ENCODE data around the gene KPNA2.
"Not testable (repeated sequence)": the region's sequence is repeated elsewhere in the genome, so short reads cannot be mapped to it uniquely, and the experiment has no call there.

The KPNA2 gene

DNA sequence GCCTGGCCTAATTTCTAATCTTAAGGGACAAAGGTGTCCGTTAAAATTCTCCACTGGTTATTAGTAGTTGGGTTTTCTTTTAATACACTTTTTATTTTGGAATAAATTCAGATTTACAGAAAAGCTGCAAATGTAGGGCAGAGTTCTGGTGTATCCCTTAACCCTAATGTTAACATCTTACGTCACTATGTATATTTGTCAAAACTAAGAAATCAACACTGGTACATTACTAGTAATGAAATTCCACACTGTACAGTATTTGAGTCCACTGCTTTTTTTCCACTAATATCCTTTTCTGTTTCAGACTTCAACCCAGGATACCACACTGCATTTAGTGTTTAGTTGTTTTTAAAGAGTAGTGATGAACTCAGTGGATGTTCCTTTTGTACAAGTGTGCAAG lies 18.7 kb upstream of the KPNA2 start:
- H3K9me3 ChIP-seq (ENCODE audit: low read length): no peaks in the 10 kb centered on the region; the same call in 1 of the 2 replicates
- no peak overlapping the region for H3K4me3 ChIP-seq (ENCODE audit: low read depth, low read length, poor library complexity, severe bottlenecking)
- H2AFZ ChIP-seq (ENCODE audit: low read length): no peak overlapping the region
- H4K20me1 ChIP-seq (ENCODE audit: insufficient read depth, low read length): no peaks in the 10 kb centered on the region
- TF ChIP-seq EZH2 (IDR thresholded peaks at IDR 0.05; ENCODE audit: borderline replicate concordance, low read length): no peak
- TF ChIP-seq, protein P1, sequence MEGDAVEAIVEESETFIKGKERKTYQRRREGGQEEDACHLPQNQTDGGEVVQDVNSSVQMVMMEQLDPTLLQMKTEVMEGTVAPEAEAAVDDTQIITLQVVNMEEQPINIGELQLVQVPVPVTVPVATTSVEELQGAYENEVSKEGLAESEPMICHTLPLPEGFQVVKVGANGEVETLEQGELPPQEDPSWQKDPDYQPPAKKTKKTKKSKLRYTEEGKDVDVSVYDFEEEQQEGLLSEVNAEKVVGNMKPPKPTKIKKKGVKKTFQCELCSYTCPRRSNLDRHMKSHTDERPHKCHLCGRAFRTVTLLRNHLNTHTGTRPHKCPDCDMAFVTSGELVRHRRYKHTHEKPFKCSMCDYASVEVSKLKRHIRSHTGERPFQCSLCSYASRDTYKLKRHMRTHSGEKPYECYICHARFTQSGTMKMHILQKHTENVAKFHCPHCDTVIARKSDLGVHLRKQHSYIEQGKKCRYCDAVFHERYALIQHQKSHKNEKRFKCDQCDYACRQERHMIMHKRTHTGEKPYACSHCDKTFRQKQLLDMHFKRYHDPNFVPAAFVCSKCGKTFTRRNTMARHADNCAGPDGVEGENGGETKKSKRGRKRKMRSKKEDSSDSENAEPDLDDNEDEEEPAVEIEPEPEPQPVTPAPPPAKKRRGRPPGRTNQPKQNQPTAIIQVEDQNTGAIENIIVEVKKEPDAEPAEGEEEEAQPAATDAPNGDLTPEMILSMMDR (IDR thresholded peaks at IDR 0.05; ENCODE audit: low read length): no peak
- peaks cover 23% of the 10 kb centered on the region for H3K4me1 ChIP-seq (ENCODE audit: insufficient read depth, low read length, severe bottlenecking)
- no peaks in the 10 kb centered on the region for H3K79me2 ChIP-seq (ENCODE audit: insufficient read depth, low read length)
- H3K9me2 ChIP-seq (ENCODE audit: low read depth, low read length): no peaks in the 10 kb centered on the region
- H3F3A ChIP-seq (ENCODE audit: insufficient read depth, low read length): no peaks in the 10 kb centered on the region
- no peak overlapping the region for H3K4me2 ChIP-seq (ENCODE audit: low read length)
- no peaks in the 10 kb centered on the region for H3K36me3 ChIP-seq (ENCODE audit: insufficient read depth, low read length)
- no peak overlapping the region for H3K27ac ChIP-seq (ENCODE audit: low read depth, low read length, poor library complexity, severe bottlenecking)
- H3K27me3 ChIP-seq (ENCODE audit: insufficient read depth, low read length): 0 out of 2 replicates have a peak, but pooled peaks cover 3% of the 10 kb centered on the region
- no peak overlapping the region for H3K9ac ChIP-seq (ENCODE audit: low read length)

DNA sequence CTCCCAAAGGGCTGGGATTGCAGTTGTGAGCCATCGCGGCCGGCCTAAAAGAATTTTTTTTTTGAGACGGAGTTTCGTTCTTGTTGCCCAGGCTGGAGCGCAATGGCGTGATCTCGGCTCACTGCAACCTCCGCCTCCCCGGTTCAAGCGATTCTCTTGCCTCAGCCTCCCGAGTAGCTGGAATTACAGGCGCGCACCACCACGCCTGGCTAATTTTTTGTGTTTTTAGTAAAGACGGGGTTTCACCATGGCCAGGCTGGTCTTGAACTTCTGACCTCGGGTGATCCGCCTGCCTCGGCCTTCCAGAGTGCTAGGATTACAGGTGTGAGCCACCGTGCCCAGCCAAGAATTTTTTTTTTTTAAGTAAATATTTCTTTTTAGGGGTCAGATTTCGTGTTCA lies 17.0 kb upstream of the KPNA2 start:
- not testable (repeated sequence) for H3K9ac ChIP-seq (ENCODE audit: low read length); H3K27me3 ChIP-seq (ENCODE audit: insufficient read depth, low read length); H3F3A ChIP-seq (ENCODE audit: insufficient read depth, low read length); H3K9me3 ChIP-seq (ENCODE audit: low read length); H3K4me2 ChIP-seq (ENCODE audit: low read length); H3K79me2 ChIP-seq (ENCODE audit: insufficient read depth, low read length); H3K36me3 ChIP-seq (ENCODE audit: insufficient read depth, low read length); H4K20me1 ChIP-seq (ENCODE audit: insufficient read depth, low read length); H3K27ac ChIP-seq (ENCODE audit: low read depth, low read length, poor library complexity, severe bottlenecking); H3K4me3 ChIP-seq (ENCODE audit: low read depth, low read length, poor library complexity, severe bottlenecking); H3K9me2 ChIP-seq (ENCODE audit: low read depth, low read length); H2AFZ ChIP-seq (ENCODE audit: low read length)
- H3K4me1 ChIP-seq (ENCODE audit: insufficient read depth, low read length, severe bottlenecking): peaks cover 23% of the 10 kb centered on the region

DNA sequence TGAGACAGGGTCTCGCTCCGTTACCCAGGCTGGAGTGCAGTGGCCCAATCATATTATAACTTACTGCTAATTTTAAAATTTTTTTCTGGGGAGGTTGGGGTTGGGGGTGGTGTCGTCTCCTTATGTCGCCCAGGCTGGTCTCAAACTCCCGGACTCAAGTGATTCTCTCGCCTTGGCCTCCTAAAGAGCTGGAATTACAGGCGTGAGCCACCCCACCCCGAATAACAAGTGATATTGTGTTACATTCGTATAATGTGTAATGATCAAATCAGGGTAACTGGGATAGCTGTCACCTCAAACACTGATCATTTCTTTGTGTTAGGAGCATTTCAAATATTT lies 16.2 kb upstream of the KPNA2 start:
- Histone ChIP-seq H2AFZ (ENCODE audit: low read length) (no peak overlapping the region), H3K9me2 (ENCODE audit: low read depth, low read length) (no peaks in the 10 kb centered on the region), H3F3A (ENCODE audit: insufficient read depth, low read length) (no peaks in the 10 kb centered on the region), H3K9me3 (ENCODE audit: low read length) (no peaks in the 10 kb centered on the region; the same call in 1 of the 2 replicates), H3K9ac (ENCODE audit: low read length) (peak overlapping the region; percentile 36; the same call in 1 of the 2 replicates), H3K27me3 (ENCODE audit: insufficient read depth, low read length) (no peaks in the 10 kb centered on the region), H3K27ac (ENCODE audit: low read depth, low read length, poor library complexity, severe bottlenecking) (no peak overlapping the region), H3K79me2 (ENCODE audit: insufficient read depth, low read length) (no peaks in the 10 kb centered on the region), H3K4me1 (ENCODE audit: insufficient read depth, low read length, severe bottlenecking) (peaks cover 23% of the 10 kb centered on the region), H3K36me3 (ENCODE audit: insufficient read depth, low read length) (no peaks in the 10 kb centered on the region), H3K4me2 (ENCODE audit: low read length) (peak overlapping the region; percentile 64), H4K20me1 (ENCODE audit: insufficient read depth, low read length) (no peaks in the 10 kb centered on the region), H3K4me3 (ENCODE audit: low read depth, low read length, poor library complexity, severe bottlenecking) (peak overlapping the region; percentile 61)
- no peak for TF ChIP-seq EZH2 (IDR thresholded peaks at IDR 0.05; ENCODE audit: borderline replicate concordance, low read length)
- TF ChIP-seq, protein P1 (IDR thresholded peaks at IDR 0.05; ENCODE audit: low read length): no peak

DNA sequence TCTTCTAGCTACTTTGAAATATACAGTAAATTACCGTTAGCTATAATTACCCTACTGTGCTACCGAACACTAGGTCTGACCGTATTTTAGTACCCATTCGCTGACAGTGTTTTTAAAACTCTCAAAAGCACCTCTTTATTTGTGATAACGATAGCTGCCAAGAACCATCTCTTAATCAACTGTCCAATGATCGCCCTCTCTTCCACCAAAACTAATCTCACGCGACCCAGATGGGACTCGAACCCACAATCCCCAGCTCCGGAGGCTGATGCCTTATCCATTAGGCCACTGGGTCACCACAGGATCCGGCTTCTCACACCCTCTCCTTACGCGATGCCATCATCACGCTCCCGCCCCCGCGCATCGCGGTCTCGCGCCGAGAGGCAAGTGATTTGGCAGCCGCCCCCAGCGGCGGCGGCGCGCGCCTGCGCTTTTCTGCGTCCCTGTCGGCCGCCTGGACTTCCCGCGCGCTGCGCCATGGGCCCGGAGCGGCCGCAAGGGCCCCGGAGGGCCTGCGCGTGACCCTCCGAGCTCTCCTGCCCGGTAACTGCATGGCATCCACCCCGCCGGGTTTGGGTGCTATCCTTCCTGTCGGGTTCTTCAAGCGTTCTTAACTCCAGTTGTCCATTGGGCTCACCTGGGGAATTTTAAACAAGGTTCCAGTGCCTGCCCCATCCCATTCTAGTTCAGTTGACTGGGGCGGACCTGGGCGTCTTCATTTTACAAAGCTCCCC lies 15.7 kb upstream of the KPNA2 start:
- Histone ChIP-seq H3K27me3 (ENCODE audit: insufficient read depth, low read length) (no peaks in the 10 kb centered on the region), H3K4me1 (ENCODE audit: insufficient read depth, low read length, severe bottlenecking) (peaks cover 23% of the 10 kb centered on the region), H3K36me3 (ENCODE audit: insufficient read depth, low read length) (no peaks in the 10 kb centered on the region), H3K9me2 (ENCODE audit: low read depth, low read length) (no peaks in the 10 kb centered on the region), H3K9me3 (ENCODE audit: low read length) (no peaks in the 10 kb centered on the region; the same call in 1 of the 2 replicates), H4K20me1 (ENCODE audit: insufficient read depth, low read length) (no peaks in the 10 kb centered on the region), H3K27ac (ENCODE audit: low read depth, low read length, poor library complexity, severe bottlenecking) (no peak overlapping the region), H3K79me2 (ENCODE audit: insufficient read depth, low read length) (no peaks in the 10 kb centered on the region), H2AFZ (ENCODE audit: low read length) (0 out of 2 replicates have a peak overlapping the region, but pooled peaks have one; percentile 0), H3K9ac (ENCODE audit: low read length) (peak overlapping the region; percentile 64), H3F3A (ENCODE audit: insufficient read depth, low read length) (no peaks in the 10 kb centered on the region), H3K4me2 (ENCODE audit: low read length) (peak overlapping the region; percentile 64), H3K4me3 (ENCODE audit: low read depth, low read length, poor library complexity, severe bottlenecking) (peak overlapping the region; percentile 61)
- TF ChIP-seq, protein P1 (IDR thresholded peaks at IDR 0.05; ENCODE audit: low read length): peak; percentile 28; the same call in 1 of the 2 replicates
- TF ChIP-seq EZH2 (IDR thresholded peaks at IDR 0.05; ENCODE audit: borderline replicate concordance, low read length): no peak
